Inflammatory macrophage treated with lipopolysaccharide for 1 hour (primary cell): ENCODE data around the gene RAB44.

Source experiments
- DNase-seq, 2 donors: peaks; one replicate each; pipeline ENCODE4 v3.0.0-alpha.2; 2020 to 2022

The RAB44 gene

GRCh38 chr6:36733300-36733699 is 35.7 kb downstream of the RAB44 start:
- no peak for DNase-seq

DNA sequence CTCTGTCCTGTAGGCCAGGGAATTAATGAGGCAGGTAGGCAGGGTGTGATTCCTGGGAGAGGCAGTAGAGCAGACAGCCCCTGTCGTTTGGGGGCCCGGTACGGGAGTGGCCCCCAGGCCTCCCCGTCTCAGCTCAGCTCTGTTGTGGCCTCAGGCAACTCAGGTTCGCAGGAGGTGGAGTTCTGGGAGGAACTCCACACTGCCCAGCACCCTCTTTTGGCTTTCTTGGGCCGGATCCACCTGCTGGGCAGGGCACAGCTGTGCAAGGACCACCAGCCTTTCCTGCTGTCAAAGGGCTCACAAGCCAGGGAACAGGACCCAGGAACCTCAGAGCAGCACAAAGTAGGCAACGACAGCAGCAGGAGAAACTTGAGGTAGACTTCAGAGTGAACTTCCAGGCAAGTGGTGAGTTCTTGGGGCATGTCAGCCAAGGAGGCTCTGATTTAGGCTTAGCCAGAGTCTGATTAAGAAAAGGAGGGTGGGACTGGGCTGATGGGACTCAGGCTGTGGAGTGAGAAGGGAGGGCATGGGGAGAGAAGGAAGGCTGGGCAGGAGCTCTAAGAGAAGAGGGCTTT is 36.9 kb downstream of the RAB44 start:
- DNase-seq, result no peak

DNA sequence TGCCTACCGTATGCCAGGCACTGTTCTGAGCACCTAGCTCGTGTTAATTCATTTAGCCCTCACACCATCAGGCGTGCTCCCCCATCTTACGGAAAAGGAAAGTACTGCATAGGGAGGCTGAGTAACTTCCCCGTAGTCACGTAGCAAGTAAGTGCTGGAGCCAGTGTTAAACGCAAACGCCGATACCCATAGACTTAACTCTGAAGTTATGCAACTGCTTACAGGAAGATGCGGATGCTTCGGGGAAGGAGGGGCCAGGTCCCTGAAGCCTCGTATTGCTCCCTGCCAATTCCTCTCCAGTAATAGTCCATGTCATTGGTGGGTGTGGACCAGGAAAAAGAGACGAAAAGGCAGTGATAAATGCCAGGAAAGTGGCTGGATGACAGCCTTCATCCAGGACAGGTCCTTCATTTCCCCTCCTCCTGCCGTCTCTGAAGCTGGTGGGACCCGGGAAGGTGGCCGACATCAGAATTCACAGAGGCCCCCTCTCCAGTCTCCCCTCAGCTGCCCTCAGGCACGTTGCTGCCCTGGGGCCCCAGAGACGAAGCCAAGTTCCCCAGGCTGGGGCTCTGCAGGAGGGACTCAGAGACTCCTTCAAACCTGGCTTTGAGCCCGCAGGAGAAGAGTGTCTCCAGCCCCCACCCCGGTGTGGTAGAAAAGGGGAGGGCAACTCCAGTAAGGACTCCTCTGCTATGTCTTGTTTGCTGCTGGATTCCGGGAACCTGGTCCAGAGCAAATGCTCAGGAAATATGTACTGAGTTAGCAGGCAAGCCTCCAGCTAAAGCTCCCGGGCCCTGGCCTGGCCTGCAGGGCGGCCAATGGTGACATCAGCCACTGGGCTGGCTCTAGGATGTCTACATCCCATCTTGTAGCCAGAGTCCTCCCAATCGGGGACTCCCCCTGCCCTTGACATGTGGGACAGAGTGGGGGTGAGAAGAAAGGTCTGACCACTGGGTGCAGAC is 37.8 kb downstream of the RAB44 start:
- DNase-seq, result peak; percentile 59 to 64

GRCh38 chr6:36737043-36737785 is 39.6 kb downstream of the RAB44 start:
- DNase-seq, result no peak

DNA sequence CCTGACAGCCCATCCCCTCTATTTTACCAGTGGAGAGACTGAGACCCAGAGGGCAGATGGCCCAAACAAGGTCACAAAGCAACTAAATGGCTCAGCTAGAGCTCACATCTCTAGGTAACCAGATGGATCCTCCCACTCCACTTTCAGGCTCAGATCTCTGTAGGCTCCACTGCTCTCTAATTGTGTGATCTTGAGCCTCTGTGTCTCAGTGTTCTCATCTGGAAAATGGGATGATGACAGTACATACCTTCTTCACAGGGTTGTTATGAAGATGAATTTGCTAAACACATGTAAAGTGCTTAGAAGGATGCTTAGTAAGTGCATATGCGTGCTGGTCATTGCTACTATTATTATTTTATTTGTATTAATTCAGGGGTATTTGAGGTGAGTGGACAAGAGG is 40.5 kb downstream of the RAB44 start:
- no peak for DNase-seq

GRCh38 chr6:36739947-36740817 is 42.6 kb downstream of the RAB44 start:
- no peak for DNase-seq

DNA sequence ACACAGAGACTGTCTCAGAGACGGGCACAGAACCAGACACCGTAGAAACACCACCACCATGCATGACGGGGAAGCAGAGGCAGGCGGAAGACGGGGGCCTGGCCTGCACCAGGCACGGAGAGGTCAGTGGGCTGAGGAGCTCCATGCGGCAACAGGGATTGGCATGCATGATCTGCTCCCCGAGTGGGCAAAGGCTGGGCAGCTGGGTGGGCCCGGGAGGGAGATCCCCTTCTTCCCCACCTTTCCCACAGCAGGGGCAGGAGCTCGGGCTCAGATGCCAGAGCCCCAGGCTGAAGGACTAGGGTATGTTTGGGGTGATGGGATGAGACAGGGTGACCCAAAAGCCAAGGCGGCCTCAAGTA is 43.2 kb downstream of the RAB44 start:
- DNase-seq, result no peak

DNA sequence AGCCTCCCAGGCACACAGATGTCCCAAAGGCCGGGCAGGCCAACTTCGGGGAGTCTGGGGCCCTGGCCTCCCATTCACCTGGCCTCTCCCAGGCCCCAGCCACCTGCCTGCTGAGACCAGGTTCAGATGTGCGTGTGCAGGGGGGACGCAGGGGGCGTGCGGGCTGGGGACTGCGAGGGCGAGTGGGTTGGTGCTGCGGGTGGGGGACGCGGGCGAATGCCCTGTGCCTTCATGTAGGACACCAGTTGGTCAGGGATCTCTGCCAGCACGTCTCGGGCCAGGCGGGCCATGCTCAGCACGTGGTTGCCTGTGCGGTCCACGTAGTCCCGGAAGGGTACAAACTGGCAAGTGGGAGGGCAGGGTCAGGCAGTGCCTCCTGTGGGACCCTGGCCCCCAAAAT is 44.5 kb downstream of the RAB44 start:
- DNase-seq, result no peak

- no peak for DNase-seq
Measured at GRCh38 chr6:36743032-36743431, 45.4 kb downstream of the RAB44 start.

- DNase-seq, result no peak
Measured at GRCh38 chr6:36743538-36744303, 46.1 kb downstream of the RAB44 start.

- DNase-seq, result no peak
Measured at GRCh38 chr6:36744304-36744673, 46.7 kb downstream of the RAB44 start.

DNA sequence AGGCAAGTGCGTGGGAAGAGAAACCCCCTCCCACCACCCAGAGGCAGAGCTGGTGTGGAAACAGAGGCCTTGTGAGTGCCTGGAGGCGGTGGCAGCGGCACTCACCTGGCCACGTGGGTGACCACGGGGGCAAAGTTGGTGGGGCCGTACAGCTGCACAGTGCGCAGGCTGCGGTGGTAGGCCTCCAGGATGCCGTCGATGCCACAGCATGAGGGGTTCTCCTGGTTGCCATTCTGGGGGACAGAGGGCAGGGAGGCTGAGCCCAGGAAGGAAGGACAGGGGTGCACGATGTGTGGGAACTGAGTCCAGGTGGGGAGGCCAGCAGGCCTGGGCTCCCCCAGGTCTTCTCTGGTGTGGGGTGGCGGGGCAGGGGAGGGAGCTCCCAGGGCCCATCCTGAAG is 47.7 kb downstream of the RAB44 start:
- DNase-seq, result no peak

DNA sequence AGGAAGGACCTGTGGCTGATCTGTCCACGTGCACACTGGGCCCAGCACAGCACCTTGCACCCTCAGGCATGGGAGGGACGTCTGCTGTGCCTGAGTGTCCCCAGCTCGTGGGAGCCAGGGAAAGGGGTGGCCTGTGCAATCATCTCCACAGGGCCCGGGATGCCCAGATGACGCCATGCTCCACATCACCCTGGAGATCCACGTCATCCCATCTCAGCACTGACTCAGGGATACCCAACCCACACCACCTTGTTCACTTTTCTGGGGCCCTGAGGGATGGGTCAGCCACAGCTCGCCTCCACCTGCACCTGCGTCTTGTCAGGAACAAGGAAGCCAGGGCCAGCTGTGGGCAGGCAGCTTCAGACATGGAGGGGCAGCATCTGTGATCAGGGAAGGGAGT is 48.2 kb downstream of the RAB44 start:
- no peak for DNase-seq

- no peak for DNase-seq
Measured at GRCh38 chr6:36746251-36746650, 48.6 kb downstream of the RAB44 start.

- DNase-seq, result no peak
Measured at GRCh38 chr6:36749829-36750489, 52.3 kb downstream of the RAB44 start.

- no peak for DNase-seq
Measured at GRCh38 chr6:36751091-36751490, 53.5 kb downstream of the RAB44 start.

- no peak for DNase-seq
Measured at GRCh38 chr6:36751833-36752186, 54.2 kb downstream of the RAB44 start.

DNA sequence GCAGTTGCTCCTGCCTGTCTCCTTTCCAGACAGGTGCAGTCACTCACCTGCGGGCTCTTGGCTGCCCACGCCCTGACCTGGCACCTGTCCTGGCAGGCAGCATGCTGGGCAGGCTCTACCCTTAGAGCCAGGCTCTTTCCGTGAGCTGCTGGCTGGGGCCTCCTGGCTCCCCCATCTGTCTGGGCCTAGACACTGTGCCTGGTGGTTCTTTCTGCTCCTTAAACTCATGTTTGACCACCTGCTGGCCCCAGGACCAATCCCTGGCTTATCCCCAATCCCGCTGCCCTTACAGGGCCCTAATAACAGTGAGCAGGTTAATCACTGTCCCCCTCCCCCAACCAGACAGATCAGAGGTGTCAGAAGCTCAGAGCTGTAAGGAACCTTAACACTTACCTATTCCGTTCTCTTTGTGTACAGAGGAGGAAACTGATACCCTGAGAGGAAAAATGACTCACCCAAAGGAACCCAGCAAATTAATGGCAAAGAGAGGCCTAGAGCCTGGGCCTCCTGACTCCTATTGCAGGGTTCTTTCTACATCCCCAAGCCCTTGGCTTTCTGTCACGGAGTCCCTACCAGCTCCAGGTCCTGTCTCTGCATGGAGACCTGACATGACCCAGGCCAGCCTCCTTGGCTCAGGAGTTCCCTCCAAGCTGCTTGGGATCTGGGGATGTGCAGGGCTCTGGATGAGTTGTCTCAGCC is 54.7 kb downstream of the RAB44 start:
- no peak for DNase-seq

- DNase-seq, result peak; percentile 87 to 88
Measured at GRCh38 chr6:36752886-36753506, 55.4 kb downstream of the RAB44 start.

- DNase-seq, result no peak
Measured at GRCh38 chr6:36753671-36754405, 56.2 kb downstream of the RAB44 start.
